ACC112 (cell line): ENCODE results near the gene MS4A18.
A peak's percentile ranks its signal among the peaks of the same experiment; 100 is the strongest.

Experiments used
- H2AFZ ChIP-seq: fragments of 200-600 bp; sonication (generic); one replicate; pipeline ENCODE4 v1.6.0; 2017; ENCODE audit warnings: antibody characterized with exemption, low read length; ENCODE audit not compliant: unreplicated experiment
- H3K27ac ChIP-seq: fragments of 200-600 bp; sonication (generic); 2 replicates; pipeline ENCODE4 v1.5.1; 2014; ENCODE audit warnings: low read depth, mild to moderate bottlenecking, antibody characterized with exemption, low read length, moderate library complexity
- H3K27me3 ChIP-seq: fragments of 200-600 bp; sonication (generic); 2 replicates; pipeline ENCODE4 v1.6.1; 2014; ENCODE audit warnings: mild to moderate bottlenecking, antibody characterized with exemption, low read length, moderate library complexity, mixed read lengths; ENCODE audit not compliant: insufficient read depth
- H3K36me3 ChIP-seq: fragments of 200-600 bp; sonication (generic); 2 replicates; pipeline ENCODE4 v1.6.1; 2016; ENCODE audit warnings: mild to moderate bottlenecking, antibody characterized with exemption, low read length, moderate library complexity, mixed read lengths; ENCODE audit not compliant: insufficient read depth
- H3K4me1 ChIP-seq: fragments of 200-600 bp; sonication (generic); one replicate; pipeline ENCODE4 v1.6.1; 2016; ENCODE audit warnings: low read length, mixed read lengths; ENCODE audit not compliant: insufficient read depth, unreplicated experiment, control insufficient read depth
- H3K4me3 ChIP-seq: fragments of 200-600 bp; sonication (generic); 2 replicates; pipeline ENCODE4 v1.5.1; 2014; ENCODE audit warnings: mild to moderate bottlenecking, low read depth, low read length
- H3K79me2 ChIP-seq: fragments of 200-600 bp; sonication (generic); one replicate; pipeline ENCODE4 v1.6.0; 2016; ENCODE audit warnings: low read length; ENCODE audit not compliant: control insufficient read depth, unreplicated experiment, insufficient read depth

MS4A18 gene

GRCh38 chr11:60785136-60785535, 60.6 kb downstream of the MS4A18 start, which contains the start of gene MS4A10:
Gene MS4A10, plus strand, starts transcription at chr11:60785333. Its CDS starts 5,003 bp downstream, at chr11:60790336.
- no peaks in the 10 kb centered on the region for H3K36me3 ChIP-seq
- no peak within 1 kb of the TSS for H2AFZ ChIP-seq

GRCh38 chr11:60785806-60786361, 61.4 kb downstream of the MS4A18 start:
- Histone ChIP-seq H3K27me3 (peaks cover 10% of the 10 kb centered on the region; the same call in 1 of the 2 replicates), H2AFZ (no peak overlapping the region)

More at GRCh38 chr11:60785136-60785535, 60.6 kb downstream of the MS4A18 start, which contains the start of gene MS4A10:
- Histone ChIP-seq H3K27ac (no peak within 1 kb of the TSS), H3K27me3 (peaks cover 12% of the 10 kb centered on the region; the same call in 1 of the 2 replicates), H3K4me3 (no peak within 1 kb of the TSS), H3K79me2 (no peaks in the 10 kb centered on the region), H3K4me1 (peaks cover 21% of the 10 kb centered on the region)

DNA sequence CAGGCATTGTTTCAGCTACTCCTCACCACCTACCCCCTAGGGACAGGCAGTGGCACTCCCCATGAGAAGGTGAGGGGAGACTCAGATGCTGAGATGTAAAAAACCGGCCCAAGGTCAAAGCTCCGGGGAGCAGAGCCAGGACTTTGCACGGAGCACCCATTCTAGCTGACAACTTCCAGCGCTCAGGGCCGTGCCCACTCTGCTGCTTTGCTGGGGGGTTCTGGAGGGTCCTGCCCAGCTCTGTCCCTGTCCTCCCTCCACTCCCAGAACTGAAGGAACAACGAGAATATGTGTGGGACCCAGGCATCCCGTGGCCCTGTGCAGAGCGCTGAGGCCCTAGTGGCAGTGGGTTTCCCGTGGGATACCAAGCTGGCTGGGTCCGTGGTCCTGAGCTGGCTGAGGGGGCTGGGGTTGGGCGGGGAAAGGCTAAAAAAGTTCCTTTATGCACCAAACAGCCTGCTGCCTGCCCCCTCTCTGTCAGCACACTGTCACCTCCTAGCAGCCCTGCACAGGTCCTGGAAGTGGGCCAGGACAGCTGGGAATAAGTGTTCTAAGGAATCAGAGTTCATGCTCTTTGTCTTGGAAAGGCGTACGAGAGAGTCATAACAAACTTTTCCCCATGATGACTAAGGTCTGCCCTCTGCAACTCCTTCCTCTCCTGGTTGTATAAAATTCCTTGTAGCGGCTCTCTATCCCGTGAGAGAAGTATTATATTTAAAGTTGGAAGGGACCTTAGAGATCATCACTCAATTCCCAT, 62.5 kb downstream of the MS4A18 start:
- H3K79me2 ChIP-seq, result no peaks in the 10 kb centered on the region
- no peaks in the 10 kb centered on the region for H3K36me3 ChIP-seq
- peaks cover 9% of the 10 kb centered on the region for H3K27me3 ChIP-seq
- H3K4me1 ChIP-seq, result peaks cover 21% of the 10 kb centered on the region
- H3K27ac ChIP-seq, result peak overlapping the region; percentile 67; the same call in 1 of the 2 replicates
- no peak overlapping the region for H3K4me3 ChIP-seq
- no peak overlapping the region for H2AFZ ChIP-seq

More at GRCh38 chr11:60785806-60786361, 61.4 kb downstream of the MS4A18 start:
- H3K4me1 ChIP-seq, result peaks cover 21% of the 10 kb centered on the region
- no peak overlapping the region for H3K4me3 ChIP-seq
- no peaks in the 10 kb centered on the region for H3K79me2 ChIP-seq
- H3K36me3 ChIP-seq, result no peaks in the 10 kb centered on the region
- H3K27ac ChIP-seq, result no peak overlapping the region

- no peaks in the 10 kb centered on the region for H3K79me2 ChIP-seq
- peaks cover 21% of the 10 kb centered on the region for H3K4me1 ChIP-seq
- no peak overlapping the region for H3K27ac ChIP-seq
- H3K27me3 ChIP-seq, result peaks cover 23% of the 10 kb centered on the region
- H3K4me3 ChIP-seq, result no peak overlapping the region
- H3K36me3 ChIP-seq, result no peaks in the 10 kb centered on the region
- no peak overlapping the region for H2AFZ ChIP-seq
Observed at GRCh38 chr11:60788401-60789125, 64.0 kb downstream of the MS4A18 start.

- Histone ChIP-seq H3K79me2 (no peaks in the 10 kb centered on the region), H3K27ac (no peak overlapping the region), H3K4me1 (peaks cover 20% of the 10 kb centered on the region), H2AFZ (no peak overlapping the region), H3K4me3 (no peak overlapping the region), H3K36me3 (no peaks in the 10 kb centered on the region), H3K27me3 (peaks cover 32% of the 10 kb centered on the region)
Observed at GRCh38 chr11:60790726-60791125, 66.2 kb downstream of the MS4A18 start.

- Histone ChIP-seq H3K36me3 (no peaks in the 10 kb centered on the region), H3K4me1 (peaks cover 13% of the 10 kb centered on the region), H3K79me2 (no peaks in the 10 kb centered on the region), H3K4me3 (no peak overlapping the region), H2AFZ (no peak overlapping the region), H3K27me3 (peaks cover 32% of the 10 kb centered on the region), H3K27ac (no peak overlapping the region)
Observed at GRCh38 chr11:60791153-60791933, 66.8 kb downstream of the MS4A18 start.

- Histone ChIP-seq H3K36me3 (no peaks in the 10 kb centered on the region), H3K79me2 (no peaks in the 10 kb centered on the region), H3K27ac (no peak overlapping the region), H2AFZ (no peak overlapping the region), H3K27me3 (peaks cover 35% of the 10 kb centered on the region), H3K4me3 (no peak overlapping the region), H3K4me1 (peaks cover 2% of the 10 kb centered on the region)
Observed at GRCh38 chr11:60792521-60792920, 68.0 kb downstream of the MS4A18 start.
